HFF-Myc (cell line): ENCODE results near the gene LUZP2.

Experiments
- DNase-seq: peaks from one replicate; pipeline ENCODE4 v3.0.0-alpha.2; 2011; ENCODE audit warnings: low read depth; ENCODE audit errors: extremely low read depth
- H3K4me3 ChIP-seq: replicated peaks from 2 replicates; pipeline ENCODE4 v1.5.1; 2011; ENCODE audit warnings: low read depth, mild to moderate bottlenecking, control low read depth, low read length
- TF ChIP-seq, protein P1 (sequence below): IDR thresholded peaks from 2 replicates; pipeline ENCODE4 v1.5.1; 2012; ENCODE audit warnings: mild to moderate bottlenecking, low read depth, low read length, control low read depth; ENCODE audit errors: missing control alignments

LUZP2 gene

DNA sequence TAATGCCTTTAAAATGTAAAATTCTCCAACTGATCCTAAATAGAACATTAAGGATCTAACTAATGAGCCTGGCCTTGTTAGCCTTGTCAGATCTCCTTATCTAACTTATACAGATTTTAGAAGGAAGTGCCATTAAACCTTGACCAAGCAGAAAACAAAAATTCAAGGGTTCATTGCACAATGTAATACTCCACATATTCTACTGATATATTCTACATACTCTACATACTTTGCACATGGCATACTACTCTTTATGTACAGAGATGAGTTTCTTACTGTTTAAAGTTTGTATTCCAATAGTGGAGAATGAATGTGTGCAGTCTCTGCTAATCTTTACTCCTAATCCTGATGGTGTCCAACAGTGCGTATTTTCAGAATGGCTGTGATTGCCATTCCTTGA lies 297.2 kb downstream of the LUZP2 start:
- no peak for DNase-seq
- TF ChIP-seq, protein P1, sequence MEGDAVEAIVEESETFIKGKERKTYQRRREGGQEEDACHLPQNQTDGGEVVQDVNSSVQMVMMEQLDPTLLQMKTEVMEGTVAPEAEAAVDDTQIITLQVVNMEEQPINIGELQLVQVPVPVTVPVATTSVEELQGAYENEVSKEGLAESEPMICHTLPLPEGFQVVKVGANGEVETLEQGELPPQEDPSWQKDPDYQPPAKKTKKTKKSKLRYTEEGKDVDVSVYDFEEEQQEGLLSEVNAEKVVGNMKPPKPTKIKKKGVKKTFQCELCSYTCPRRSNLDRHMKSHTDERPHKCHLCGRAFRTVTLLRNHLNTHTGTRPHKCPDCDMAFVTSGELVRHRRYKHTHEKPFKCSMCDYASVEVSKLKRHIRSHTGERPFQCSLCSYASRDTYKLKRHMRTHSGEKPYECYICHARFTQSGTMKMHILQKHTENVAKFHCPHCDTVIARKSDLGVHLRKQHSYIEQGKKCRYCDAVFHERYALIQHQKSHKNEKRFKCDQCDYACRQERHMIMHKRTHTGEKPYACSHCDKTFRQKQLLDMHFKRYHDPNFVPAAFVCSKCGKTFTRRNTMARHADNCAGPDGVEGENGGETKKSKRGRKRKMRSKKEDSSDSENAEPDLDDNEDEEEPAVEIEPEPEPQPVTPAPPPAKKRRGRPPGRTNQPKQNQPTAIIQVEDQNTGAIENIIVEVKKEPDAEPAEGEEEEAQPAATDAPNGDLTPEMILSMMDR: no peak
- H3K4me3 ChIP-seq: no peak overlapping the region

DNA sequence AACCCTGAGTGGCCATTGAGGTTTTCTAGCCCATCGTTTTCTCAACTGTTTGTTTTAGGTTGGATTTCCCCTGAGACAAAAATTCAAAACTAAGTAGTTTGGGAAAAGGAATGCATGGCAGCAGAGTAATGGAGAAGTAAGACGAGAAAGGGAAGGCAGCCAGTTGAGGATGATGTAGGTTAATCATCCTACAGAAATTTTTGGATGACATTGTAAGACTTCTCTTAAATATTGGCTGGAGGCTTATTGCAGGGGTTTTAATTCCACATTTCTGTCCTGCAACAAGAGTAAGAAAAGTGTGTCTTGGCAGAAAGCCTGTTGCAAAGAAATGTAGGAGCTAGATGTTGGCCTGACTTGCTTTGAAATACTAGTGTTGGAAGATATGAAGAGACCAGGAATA lies 308.8 kb downstream of the LUZP2 start:
- DNase-seq: no peak
- TF ChIP-seq, protein P1: no peak
- H3K4me3 ChIP-seq: no peak overlapping the region

DNA sequence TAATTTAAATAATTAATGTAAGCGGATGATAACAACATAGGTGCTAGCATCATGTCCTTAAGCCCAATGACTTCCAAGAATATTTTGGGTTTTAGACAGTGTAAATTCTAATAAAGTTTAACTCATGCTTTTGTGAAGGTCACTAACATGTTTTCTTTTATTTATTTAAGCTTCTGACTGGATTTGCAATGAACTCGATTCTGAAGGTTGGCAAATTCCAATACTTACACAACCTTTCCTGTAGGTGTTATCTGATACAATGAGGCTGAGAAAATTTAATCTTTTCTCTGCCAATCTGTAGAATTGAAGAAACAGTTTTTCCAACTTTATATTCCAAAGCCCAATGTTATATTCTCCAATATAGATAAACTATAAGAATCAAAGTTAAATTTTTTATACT lies 311.3 kb downstream of the LUZP2 start:
- no peak overlapping the region for H3K4me3 ChIP-seq
- DNase-seq: no peak
- TF ChIP-seq, protein P1: no peak

DNA sequence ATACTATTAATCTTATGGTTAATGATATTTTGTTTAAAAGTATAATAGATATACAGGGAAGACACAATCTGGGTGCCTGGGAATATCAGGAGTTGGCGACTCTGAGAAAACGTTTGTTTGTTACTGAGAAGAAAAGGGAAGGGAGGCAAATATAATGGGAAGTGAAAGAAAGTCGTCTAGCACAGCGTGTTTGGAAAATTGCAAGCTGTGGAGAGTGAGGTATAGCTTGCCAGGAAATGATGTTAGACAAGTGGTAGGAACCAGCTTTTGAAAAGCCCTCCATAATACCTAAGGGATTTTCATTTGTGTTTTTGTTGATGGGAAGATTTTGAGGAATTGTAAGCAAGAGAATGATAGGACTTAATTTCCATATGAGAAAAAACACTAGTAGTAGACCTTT lies 322.2 kb downstream of the LUZP2 start:
- no peak for DNase-seq
- no peak overlapping the region for H3K4me3 ChIP-seq
- TF ChIP-seq, protein P1: no peak

DNA sequence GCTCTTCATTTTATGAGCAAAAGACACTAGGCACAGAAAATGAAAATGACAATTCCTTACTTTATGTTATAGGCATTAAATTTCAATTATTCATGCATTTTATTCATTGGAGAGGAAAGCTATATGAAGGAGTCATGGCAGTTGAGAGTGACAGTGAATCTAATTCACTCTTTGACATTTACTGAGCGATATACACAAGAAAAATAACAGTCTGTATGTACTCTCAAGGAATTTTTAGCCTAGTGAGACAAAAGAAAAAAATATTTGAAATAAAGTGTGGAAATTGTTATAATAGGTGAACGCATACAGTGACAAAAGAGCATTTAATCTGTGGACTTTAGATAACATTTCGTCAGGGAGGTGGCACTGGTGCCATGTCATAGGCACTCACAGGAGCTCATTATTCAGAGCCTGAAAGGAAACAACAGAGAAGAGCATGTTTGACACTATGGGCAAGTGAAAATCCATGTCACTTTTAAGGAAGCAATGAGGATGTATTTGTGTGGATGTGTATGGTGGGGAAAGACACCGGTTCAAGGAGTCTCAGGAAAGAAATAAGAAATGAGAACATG lies 323.1 kb downstream of the LUZP2 start:
- H3K4me3 ChIP-seq: no peak overlapping the region
- TF ChIP-seq, protein P1: no peak
- no peak for DNase-seq

DNA sequence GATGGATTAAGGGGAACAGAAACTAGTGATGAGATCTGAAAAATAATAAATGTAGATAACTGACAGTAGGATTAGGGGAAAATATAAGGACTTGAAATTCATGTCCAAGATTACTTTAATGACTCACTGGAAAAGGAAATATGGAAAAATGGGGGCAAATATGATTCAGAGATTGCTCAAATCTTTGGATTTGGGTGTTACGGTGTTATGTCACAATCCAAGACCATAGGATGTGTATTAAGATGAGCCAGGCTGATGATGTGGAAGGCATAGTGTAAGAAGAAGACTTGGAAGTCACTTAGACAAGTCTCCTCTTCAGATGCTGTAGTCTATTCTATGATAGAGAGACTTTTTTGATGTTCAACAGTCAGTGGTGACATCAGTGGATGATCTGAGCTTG lies 323.7 kb downstream of the LUZP2 start:
- DNase-seq: no peak
- no peak overlapping the region for H3K4me3 ChIP-seq
- TF ChIP-seq, protein P1: no peak
